IMR-90 (cell line): ENCODE measurements around the gene ZBTB9. TPM values are rescaled to one million over a fixed set of nuclear protein-coding genes. Genes with fewer than 3 reads are reported as not detected.

Experiments
- ATAC-seq: fragments of 200-7000 bp; cut with Tn5 transposase; 2 replicates; pipeline ENCODE4 v1.9.1; 2020; ENCODE audit warnings: low read depth, mild to moderate bottlenecking, moderate library complexity
- BruUV-seq: library from RNA; stranded (reverse); fragments of 400-500 nt; replicated peaks from 2 replicates; lab custom pipeline; 2021; lab: Mats Ljungman, UMichigan
- CTCF ChIA-PET: fragments of 300-600 bp; formaldehyde crosslinking; extraction: SDS; loops from one replicate; lab custom pipeline; 2021; ENCODE audit warnings: antibody characterized with exemption; lab: Yijun Ruan, JAX
- POLR2A ChIA-PET: fragments of 300-600 bp; sonication (Branson Sonifier 250); formaldehyde crosslinking; loops from one replicate; lab custom pipeline; 2022; ENCODE audit warnings: antibody characterized with exemption; ENCODE audit not compliant: unreplicated experiment; lab: Charles Lee
- DNase-seq: peaks from one replicate; pipeline ENCODE4 v3.0.0; 2013
- H2AFZ ChIP-seq: replicated peaks from 2 replicates; pipeline ENCODE3; 2013; ENCODE audit warnings: low read length, mild to moderate bottlenecking; ENCODE audit not compliant: poor library complexity
- H2AK5ac ChIP-seq: 2 replicates; pipeline ENCODE4 v1.6.1; 2013; ENCODE audit warnings: low read depth, low read length, inconsistent platforms
- H2AK9ac ChIP-seq: replicated peaks from 2 replicates; pipeline ENCODE3; 2013; ENCODE audit warnings: mild to moderate bottlenecking, low read depth, low read length, moderate library complexity; ENCODE audit not compliant: poor library complexity
- H2BK120ac ChIP-seq: 2 replicates; pipeline ENCODE4 v1.6.1; 2013; ENCODE audit warnings: low read depth, low read length, inconsistent platforms
- H2BK15ac ChIP-seq: 3 replicates; pipeline ENCODE4 v1.6.1; 2013; ENCODE audit warnings: low read depth, low read length, inconsistent platforms
- H2BK20ac ChIP-seq: 2 replicates; pipeline ENCODE4 v1.6.1; 2013; ENCODE audit warnings: low read depth, mild to moderate bottlenecking, inconsistent platforms, low read length, moderate library complexity
- H2BK5ac ChIP-seq: 2 replicates; pipeline ENCODE4 v1.6.1; 2013; ENCODE audit warnings: mild to moderate bottlenecking, low read depth, low read length, inconsistent platforms; ENCODE audit not compliant: poor library complexity, severe bottlenecking
- H3K14ac ChIP-seq: replicated peaks from 2 replicates; pipeline ENCODE4 v1.6.1; 2013; ENCODE audit warnings: low read depth, low read length, inconsistent platforms
- H3K18ac ChIP-seq: 2 replicates; pipeline ENCODE4 v1.6.1; 2013; ENCODE audit warnings: low read depth, low read length, control low read depth
- H3K23ac ChIP-seq: 2 replicates; pipeline ENCODE4 v1.6.1; 2013; ENCODE audit warnings: low read depth, low read length, inconsistent platforms
- H3K27ac ChIP-seq: 2 replicates; pipeline ENCODE4 v1.5.1; 2013; ENCODE audit warnings: mild to moderate bottlenecking, control low read depth, low read length; ENCODE audit not compliant: insufficient read depth
- H3K27me3 ChIP-seq: 2 replicates; pipeline ENCODE4 v1.6.1; 2013; ENCODE audit warnings: low read length; ENCODE audit not compliant: control insufficient read depth, insufficient read depth
- H3K36me3 ChIP-seq: 2 replicates; pipeline ENCODE4 v1.6.1; 2013; ENCODE audit warnings: low read length, mixed read lengths; ENCODE audit not compliant: control insufficient read depth, insufficient read depth
- H3K4ac ChIP-seq: 2 replicates; pipeline ENCODE4 v1.6.1; 2013; ENCODE audit warnings: low read depth, low read length, inconsistent platforms
- H3K4me1 ChIP-seq: 2 replicates; pipeline ENCODE4 v1.6.1; 2013; ENCODE audit warnings: low read length, mixed read lengths; ENCODE audit not compliant: control insufficient read depth, insufficient read depth
- H3K4me2 ChIP-seq: 2 replicates; pipeline ENCODE4 v1.6.1; 2013; ENCODE audit warnings: low read depth, mild to moderate bottlenecking, control low read depth, low read length, moderate library complexity
- H3K4me3 ChIP-seq: 2 replicates; pipeline ENCODE4 v1.5.1; 2013; ENCODE audit warnings: low read depth, mild to moderate bottlenecking, control low read depth, low read length, moderate library complexity; ENCODE audit not compliant: insufficient read depth
- H3K56ac ChIP-seq: 2 replicates; pipeline ENCODE4 v1.6.1; 2013; ENCODE audit warnings: low read length, inconsistent platforms; ENCODE audit not compliant: insufficient read depth; ENCODE audit errors: extremely low read depth
- H3K79me1 ChIP-seq, 2 experiments: 2 replicates each; pipeline ENCODE4 v1.6.1; 2013; ENCODE audit warnings: low read length in 2 of 2, inconsistent platforms in 1 of 2, low read depth in 1 of 2
- H3K9ac ChIP-seq: 2 replicates; pipeline ENCODE4 v1.6.1; 2013; ENCODE audit warnings: low read depth, low read length, control low read depth
- H3K9me1 ChIP-seq: 2 replicates; pipeline ENCODE4 v1.6.1; 2013; ENCODE audit warnings: low read length, inconsistent platforms; ENCODE audit not compliant: insufficient read depth
- H3K9me3 ChIP-seq: 2 replicates; pipeline ENCODE4 v1.6.1; 2013; ENCODE audit warnings: low read length; ENCODE audit not compliant: control insufficient read depth, insufficient read depth
- H4K20me1 ChIP-seq: 2 replicates; pipeline ENCODE4 v1.6.1; 2013; ENCODE audit warnings: low read length, inconsistent platforms; ENCODE audit not compliant: insufficient read depth
- H4K5ac ChIP-seq: 2 replicates; pipeline ENCODE4 v1.6.1; 2013; ENCODE audit warnings: mild to moderate bottlenecking, low read depth, low read length, control low read depth
- H4K8ac ChIP-seq, 2 experiments: 2 replicates each; pipeline ENCODE4 v1.6.1; 2013; ENCODE audit warnings: low read depth in 2 of 2, low read length in 2 of 2, control low read depth in 1 of 2, inconsistent platforms in 1 of 2
- H4K91ac ChIP-seq: 2 replicates; pipeline ENCODE4 v1.6.1; 2013; ENCODE audit warnings: low read depth, low read length, inconsistent platforms; ENCODE audit not compliant: insufficient read depth
- FOS ChIP-seq: fragments of 150-350 bp; IDR thresholded peaks from 2 replicates; pipeline ENCODE4 v1.6.1; 2016; ENCODE audit warnings: low read depth, low read length
- RFX5 ChIP-seq: IDR thresholded peaks from 2 replicates; pipeline ENCODE4 v1.8.0; 2012; ENCODE audit warnings: low read depth, mild to moderate bottlenecking, low read length, moderate library complexity
- WGBS, 2 experiments: methylation state at CpG; one replicate each; pipeline versions ENCODE4 v1.1.5 to v1.1.7; 2013; ENCODE audit warnings: missing lambda C conversion rate in 2 of 2; ENCODE audit not compliant: insufficient read length in 1 of 2; ENCODE audit errors: extremely low coverage in 2 of 2; 5-methylcytosine and 5-hydroxymethylcytosine counted together
- dilution Hi-C: fragments of 300-500 bp; cut with HindIII; formaldehyde crosslinking; loops from one replicate; pipeline ENCODE4 v1.14.3; 2018; ENCODE audit warnings: low sequenced_read_pairs; ENCODE audit not compliant: unreplicated experiment
- in situ Hi-C: fragments of 300-500 bp; cut with MboI; formaldehyde crosslinking; loops from 3 replicates; pipeline ENCODE4 v1.14.3; 2019; ENCODE audit warnings: low sequenced_read_pairs, inconsistent platforms, mixed read lengths
- intact Hi-C: fragments of 100-400 bp; cut with micrococcal nuclease; formaldehyde crosslinking; loops from 2 replicates; pipeline ENCODE4 v1.10.0; 2022
- polyA plus RNA-seq, 3 experiments: library from polyadenylated mRNA; depleted of rRNA; stranded (reverse); fragments of >200 nt; gene quantifications; 2 replicates each; pipeline ENCODE4 v1.2.3, GENCODE V29; 2012; ENCODE audit warnings: low replicate concordance in 1 of 3
- total RNA-seq: library from RNA; depleted of rRNA; stranded (reverse); fragments of >200 nt; gene quantifications from 2 replicates; pipeline ENCODE4 v1.2.3, GENCODE V29; 2012

Gene ZBTB9
- total and polyA plus RNA-seq, 2 of the 4 experiments (the other 2 are of a cell fraction) = 5.4 to 5.9 TPM

DNA sequence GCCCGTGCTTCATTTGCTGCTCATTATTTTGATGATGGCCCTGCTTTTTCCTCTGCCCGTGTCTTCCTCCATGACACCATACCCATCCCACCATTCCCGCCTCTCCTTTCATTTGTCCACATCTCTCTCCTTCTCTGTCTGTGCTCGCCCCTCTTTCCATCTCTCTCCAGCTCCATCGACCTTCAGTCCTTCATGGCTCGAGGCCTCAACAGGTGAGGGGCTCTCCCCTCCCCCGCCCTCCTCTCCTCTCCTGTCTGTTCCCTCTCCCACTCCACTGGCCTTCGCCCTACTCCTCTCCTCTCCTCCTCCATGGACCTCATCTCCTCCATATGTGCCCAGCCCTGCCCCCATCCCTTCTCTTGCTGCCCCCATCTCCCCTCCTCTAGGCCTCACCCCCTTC, 12.1 kb upstream of the ZBTB9 start:
- Histone ChIP-seq H4K91ac (no peak overlapping the region), H3K4me1 (no peaks in the 10 kb centered on the region), H2AK9ac (no peak overlapping the region), H3K18ac (no peak overlapping the region), H3K27ac (no peak overlapping the region), H2BK15ac (no peak overlapping the region), H3K56ac (no peak overlapping the region), H2AFZ (no peak overlapping the region), H3K4ac (no peak overlapping the region), H2BK20ac (no peak overlapping the region), H3K27me3 (no peaks in the 10 kb centered on the region), H2BK5ac (no peak overlapping the region), H4K5ac (no peak overlapping the region), H2AK5ac (no peak overlapping the region), H3K4me3 (no peak overlapping the region), H3K9me1 (no peaks in the 10 kb centered on the region; the same call in 1 of the 2 replicates), H3K9me3 (no peaks in the 10 kb centered on the region), H3K4me2 (no peak overlapping the region), H3K14ac (no peak overlapping the region), H3K36me3 (peaks cover 71% of the 10 kb centered on the region), H4K8ac (no peak overlapping the region), H3K9ac (no peak overlapping the region), H3K23ac (no peak overlapping the region), H3K79me1 (peaks cover 0 to 9% of the 10 kb centered on the region in 2 experiments; a peak in 2 of 4 replicates), H2BK120ac (no peak overlapping the region), H4K20me1 (no peaks in the 10 kb centered on the region)
- dilution Hi-C loops = no loop called here
- in situ Hi-C loops = no loop called here
- DNase-seq = no peak
- ChIA-PET CTCF (no interaction called here), POLR2A (no interaction called here)
- no peak for ATAC-seq
- BruUV-seq = no TSS peak
- no peak for TF ChIP-seq FOS
- TF ChIP-seq RFX5 = no peak
- WGBS, 2 experiments = 90% methylated on average over 2 of the region's 8 CpGs; no CpG with 5 or more reads in 1 of the 2 experiments
- intact Hi-C loops = no loop called here
